Endothelial cell of umbilical vein (primary cell): ENCODE results near the gene MLYCD. TPM values are rescaled to one million over a fixed set of nuclear protein-coding genes. Genes with fewer than 3 reads are reported as not detected.

Experiments used
- BruUV-seq: library from RNA; stranded (reverse); fragments of 400-500 nt; replicated peaks from 2 replicates; lab custom pipeline; 2021; lab: Mats Ljungman, UMichigan
- CTCF ChIA-PET: fragments of 300-600, 350-600 bp; sonication (Branson Sonifier 250); formaldehyde crosslinking; loops from one replicate; lab custom pipeline; 2021; ENCODE audit warnings: antibody characterized with exemption, inconsistent platforms; lab: Charles Lee
- POLR2A ChIA-PET: fragments of 300-600, 350-600 bp; sonication (Branson Sonifier 250); formaldehyde crosslinking; loops from one replicate; lab custom pipeline; 2021; ENCODE audit warnings: antibody characterized with exemption, inconsistent platforms; lab: Charles Lee
- DNase-seq: peaks from one replicate; pipeline ENCODE4 v3.0.0-alpha.2; 2011; ENCODE audit warnings: low read depth, low spot score
- FAIRE-seq: peaks from 2 replicates; lab custom pipeline; 2011; peaks lifted over from hg19 to GRCh38; lab: Jason Lieb, UNC
- H2AFZ ChIP-seq: 2 replicates; pipeline ENCODE4 v1.6.0; 2012; ENCODE audit warnings: low read depth, low read length, control low read depth, inconsistent platforms
- H3K27ac ChIP-seq: 2 replicates; pipeline ENCODE4 v1.5.1; 2011; ENCODE audit warnings: low read depth, mild to moderate bottlenecking, control low read depth, low read length, moderate library complexity; ENCODE audit not compliant: insufficient read depth
- H3K27me3 ChIP-seq, 2 experiments: 2 replicates each; pipeline versions ENCODE4 v1.6.0 to v1.6.1; 2011; ENCODE audit warnings: low read length in 2 of 2, mixed read lengths in 1 of 2; ENCODE audit not compliant: control insufficient read depth in 2 of 2, insufficient read depth in 2 of 2
- H3K36me3 ChIP-seq, 2 experiments: 2 replicates in 1 of 2; 3 replicates in 1 of 2; pipeline ENCODE4 v1.5.1; 2011; ENCODE audit warnings: low read length in 2 of 2, mild to moderate bottlenecking in 1 of 2, moderate library complexity in 1 of 2; ENCODE audit not compliant: control insufficient read depth in 2 of 2, insufficient read depth in 2 of 2; ENCODE audit errors: extremely low read depth in 1 of 2
- H3K4me1 ChIP-seq: 3 replicates; pipeline ENCODE4 v1.5.1; 2011; ENCODE audit warnings: mild to moderate bottlenecking, low read length; ENCODE audit not compliant: control insufficient read depth, insufficient read depth; ENCODE audit errors: extremely low read depth
- H3K4me2 ChIP-seq: 2 replicates; pipeline ENCODE4 v1.6.1; 2011; ENCODE audit warnings: low read length, control low read depth, mixed read lengths; ENCODE audit not compliant: insufficient read depth
- H3K4me3 ChIP-seq, 3 experiments: fragments of 200-600 bp in 1 of 3; sonication (generic), shearing (Covaris generic) in 1 of 3; replicated peaks in 1 of 3; 2 replicates each; pipeline ENCODE4 v1.5.1; 2011 to 2016; ENCODE audit warnings: control low read depth in 3 of 3, low read length in 3 of 3, mild to moderate bottlenecking in 2 of 3, inconsistent platforms in 1 of 3, low read depth in 1 of 3, moderate library complexity in 1 of 3; ENCODE audit not compliant: insufficient read depth in 1 of 3
- H3K79me2 ChIP-seq: 2 replicates; pipeline ENCODE4 v1.6.0; 2012; ENCODE audit warnings: low read length, inconsistent platforms; ENCODE audit not compliant: control insufficient read depth, insufficient read depth
- H3K9ac ChIP-seq: replicated peaks from 2 replicates; pipeline ENCODE3; 2011; ENCODE audit warnings: low read length, control low read depth; ENCODE audit not compliant: insufficient read depth; ENCODE audit errors: extremely low read depth
- H3K9me1 ChIP-seq: replicated peaks from 3 replicates; pipeline ENCODE4 v1.6.0; 2011; ENCODE audit warnings: mild to moderate bottlenecking, low read length; ENCODE audit not compliant: control insufficient read depth, insufficient read depth; ENCODE audit errors: extremely low read depth
- H3K9me3 ChIP-seq: replicated peaks from 2 replicates; pipeline ENCODE4 v1.5.1; 2012; ENCODE audit warnings: low read length, inconsistent platforms; ENCODE audit not compliant: control insufficient read depth, insufficient read depth
- H4K20me1 ChIP-seq: replicated peaks from 2 replicates; pipeline ENCODE3; 2011; ENCODE audit warnings: mild to moderate bottlenecking, low read length; ENCODE audit not compliant: control insufficient read depth, insufficient read depth; ENCODE audit errors: extremely low read depth
- CTCF ChIP-seq, 2 donors: IDR thresholded peaks; 1 replicate in 1 of 2; 2 replicates in 1 of 2; pipeline ENCODE4 v1.5.1; 2011; ENCODE audit warnings: low read length in 2 of 2, mild to moderate bottlenecking in 2 of 2, moderate library complexity in 2 of 2, control low read depth in 1 of 2, inconsistent platforms in 1 of 2, low read depth in 1 of 2; ENCODE audit not compliant: insufficient read depth in 1 of 2; ENCODE audit errors: extremely low read depth in 1 of 2
- EZH2 ChIP-seq: IDR thresholded peaks from 2 replicates; pipeline ENCODE4 v1.6.1; 2012; ENCODE audit warnings: borderline replicate concordance, low read depth, mild to moderate bottlenecking, moderate library complexity, low read length, inconsistent platforms; ENCODE audit not compliant: severe bottlenecking
- GATA2 ChIP-seq: IDR thresholded peaks from 2 replicates; pipeline ENCODE4 v1.7.0; 2011; ENCODE audit warnings: low read depth, mild to moderate bottlenecking, moderate library complexity, mixed read lengths, low read length; ENCODE audit not compliant: insufficient read length, insufficient read depth
- JUN ChIP-seq: IDR thresholded peaks from 2 replicates; pipeline ENCODE4 v1.6.1; 2011; ENCODE audit warnings: borderline replicate concordance, low read depth; ENCODE audit not compliant: insufficient read length, insufficient read depth
- MAX ChIP-seq: IDR thresholded peaks from 2 replicates; pipeline ENCODE4 v1.6.1; 2011; ENCODE audit not compliant: insufficient read depth, insufficient read length
- MYC ChIP-seq: IDR thresholded peaks from one replicate; pipeline ENCODE4 v1.6.1; 2011; ENCODE audit warnings: mild to moderate bottlenecking, low read depth, low read length
- POLR2A ChIP-seq: IDR thresholded peaks from 2 replicates; pipeline ENCODE4 v1.6.1; 2012; ENCODE audit warnings: low read depth, mild to moderate bottlenecking, control low read depth, low read length
- POLR2AphosphoS5 ChIP-seq: IDR thresholded peaks from 2 replicates; pipeline ENCODE4 v1.6.1; 2012; ENCODE audit warnings: low read depth, mild to moderate bottlenecking, control low read depth, low read length, moderate library complexity; ENCODE audit not compliant: insufficient read depth
- dilution Hi-C: fragments of 300-500 bp; cut with MboI; formaldehyde crosslinking; loops from one replicate; pipeline ENCODE4 v1.15.0; 2019; ENCODE audit warnings: low sequenced_read_pairs; ENCODE audit not compliant: extremely low pct_ligation_motif_present
- intact Hi-C: fragments of 100-400 bp; cut with micrococcal nuclease; formaldehyde crosslinking; loops from one replicate; pipeline ENCODE4 v1.10.0; 2022
- polyA plus RNA-seq, 4 experiments: library from polyadenylated mRNA; depleted of rRNA in 3 of 4; stranded (reverse) in 3 of 4; unstranded in 1 of 4; fragments of >200 nt; gene quantifications; 2 replicates each; pipeline versions ENCODE4 v1.2.1 to v1.2.3, GENCODE V29; 2011 to 2012; ENCODE audit warnings: missing spikeins in 1 of 4
- total RNA-seq: library from RNA; stranded (reverse); gene quantifications from 2 replicates; pipeline ENCODE4 v1.2.3, GENCODE V29; 2021

MLYCD gene
- total and polyA plus RNA-seq, 2 donors (not counting 3 experiments of a cell fraction or from before 2014, with no cell fraction given), result 2.0 to 3.4 TPM

- ChIA-PET POLR2A (no interaction called here), CTCF (interaction anchor here (0.5 to 1.2 kb wide), 4 partner anchors 10 to 1690 kb away, joined by 3 to 5 read pairs (median 3); no protein-coding TSS in a partner anchor)
- Histone ChIP-seq H3K36me3 (no peaks in the 10 kb centered on the region), H3K9ac (no peak overlapping the region), H3K4me3 (no peak overlapping the region), H3K4me1 (peaks cover 5% of the 10 kb centered on the region), H3K4me2 (no peak overlapping the region), H3K79me2 (no peaks in the 10 kb centered on the region), H3K9me3 (no peaks in the 10 kb centered on the region), H3K27me3 (no peaks in the 10 kb centered on the region), H4K20me1 (no peaks in the 10 kb centered on the region), H3K9me1 (no peaks in the 10 kb centered on the region), H3K27ac (no peak overlapping the region), H2AFZ (no peak overlapping the region)
- TF ChIP-seq MAX, result no peak
- no peak for TF ChIP-seq CTCF (IDR thresholded peaks at IDR 0.05; ENCODE audit: extremely low read depth in 1 of 2, insufficient read depth in 1 of 2, low read depth in 1 of 2, low read length in 2 of 2)
- no peak for TF ChIP-seq EZH2
- no peak for TF ChIP-seq JUN
- no peak for TF ChIP-seq GATA2
- no peak for TF ChIP-seq POLR2AphosphoS5
- no peak for TF ChIP-seq POLR2A
- no peak for TF ChIP-seq MYC
- DNase-seq (no peak), FAIRE-seq (no peak)
- dilution Hi-C loops (no loop called here), intact Hi-C loops (no loop called here)
- no TSS peak for BruUV-seq
Observed at GRCh38 chr16:83936581-83937165, 37.8 kb downstream of the MLYCD start.
